Astrocyte (in vitro differentiated cells and primary cell): ENCODE results near the gene NPAS3. TPM values are rescaled to one million over a fixed set of nuclear protein-coding genes. Genes with fewer than 3 reads are reported as not detected.

Experiments used
- DNase-seq: peaks from one replicate; pipeline ENCODE4 v3.0.0-alpha.2; 2010; ENCODE audit warnings: low read depth
- FAIRE-seq: peaks from 2 replicates; lab custom pipeline; 2011; peaks lifted over from hg19 to GRCh38; lab: Jason Lieb, UNC
- H2AFZ ChIP-seq: 2 replicates; pipeline ENCODE4 v1.6.0; 2012; ENCODE audit warnings: low read depth, low read length, inconsistent platforms
- H3K27ac ChIP-seq: 2 replicates; pipeline ENCODE4 v1.5.1; 2011; ENCODE audit warnings: low read depth, low read length, inconsistent platforms
- H3K27me3 ChIP-seq: 2 replicates; pipeline ENCODE4 v1.6.0; 2011; ENCODE audit warnings: low read length, inconsistent platforms; ENCODE audit not compliant: insufficient read depth
- H3K36me3 ChIP-seq: 2 replicates; pipeline ENCODE4 v1.5.1; 2011; ENCODE audit warnings: low read length, inconsistent platforms; ENCODE audit not compliant: insufficient read depth
- H3K4me1 ChIP-seq: 2 replicates; pipeline ENCODE4 v1.5.1; 2011; ENCODE audit warnings: low read length, inconsistent platforms; ENCODE audit not compliant: insufficient read depth
- H3K4me2 ChIP-seq: 2 replicates; pipeline ENCODE4 v1.6.0; 2012; ENCODE audit warnings: low read length, inconsistent platforms
- H3K4me3 ChIP-seq: 2 replicates; pipeline ENCODE4 v1.5.1; 2011; ENCODE audit warnings: low read depth, mild to moderate bottlenecking, low read length, inconsistent platforms; ENCODE audit not compliant: insufficient read depth
- H3K79me2 ChIP-seq: 2 replicates; pipeline ENCODE4 v1.6.0; 2012; ENCODE audit warnings: mild to moderate bottlenecking, low read length, inconsistent platforms; ENCODE audit not compliant: insufficient read depth
- H3K9ac ChIP-seq: 2 replicates; pipeline ENCODE4 v1.6.0; 2012; ENCODE audit warnings: mild to moderate bottlenecking, low read length, inconsistent platforms
- H3K9me3 ChIP-seq: 2 replicates; pipeline ENCODE4 v1.5.1; 2012; ENCODE audit warnings: low read depth, mild to moderate bottlenecking, low read length, inconsistent platforms; ENCODE audit not compliant: insufficient read depth
- H4K20me1 ChIP-seq: 2 replicates; pipeline ENCODE4 v1.6.0; 2012; ENCODE audit warnings: low read length, inconsistent platforms; ENCODE audit not compliant: insufficient read depth
- H3K27ac Mint-ChIP-seq: one replicate; pipeline ENCODE4 v1.8.0; 2021; ENCODE audit warnings: mild to moderate bottlenecking, mixed read lengths; ENCODE audit not compliant: unreplicated experiment
- H3K27me3 Mint-ChIP-seq: one replicate; pipeline ENCODE4 v1.8.0; 2021; ENCODE audit warnings: low read depth, mixed read lengths; ENCODE audit not compliant: unreplicated experiment
- H3K36me3 Mint-ChIP-seq: one replicate; pipeline ENCODE4 v1.8.0; 2021; ENCODE audit warnings: low read depth, mixed read lengths; ENCODE audit not compliant: unreplicated experiment
- H3K4me1 Mint-ChIP-seq: one replicate; pipeline ENCODE4 v1.8.0; 2021; ENCODE audit warnings: low read depth, mixed read lengths; ENCODE audit not compliant: unreplicated experiment
- H3K4me3 Mint-ChIP-seq: one replicate; pipeline ENCODE4 v1.8.0; 2021; ENCODE audit warnings: mild to moderate bottlenecking, moderate library complexity, mixed read lengths; ENCODE audit not compliant: unreplicated experiment
- H3K9me3 Mint-ChIP-seq: one replicate; pipeline ENCODE4 v1.8.0; 2021; ENCODE audit warnings: mild to moderate bottlenecking, mixed read lengths; ENCODE audit not compliant: unreplicated experiment
- EZH2 ChIP-seq: IDR thresholded peaks from 2 replicates; pipeline ENCODE4 v1.6.1; 2012; ENCODE audit warnings: mild to moderate bottlenecking, low read length, inconsistent platforms; ENCODE audit not compliant: insufficient read depth
- total RNA-seq: library from RNA; stranded (reverse); gene quantifications from 2 replicates; pipeline ENCODE4 v1.2.1, GENCODE V29; 2021
- TF ChIP-seq, protein P1 (sequence below): IDR thresholded peaks from 2 replicates; pipeline ENCODE4 v1.5.1; 2011; ENCODE audit warnings: low read depth, mild to moderate bottlenecking, inconsistent platforms, low read length, moderate library complexity; ENCODE audit not compliant: insufficient read depth

NPAS3 gene
- total RNA-seq, 1 donor from 2014 or later = 2.6 TPM

DNA sequence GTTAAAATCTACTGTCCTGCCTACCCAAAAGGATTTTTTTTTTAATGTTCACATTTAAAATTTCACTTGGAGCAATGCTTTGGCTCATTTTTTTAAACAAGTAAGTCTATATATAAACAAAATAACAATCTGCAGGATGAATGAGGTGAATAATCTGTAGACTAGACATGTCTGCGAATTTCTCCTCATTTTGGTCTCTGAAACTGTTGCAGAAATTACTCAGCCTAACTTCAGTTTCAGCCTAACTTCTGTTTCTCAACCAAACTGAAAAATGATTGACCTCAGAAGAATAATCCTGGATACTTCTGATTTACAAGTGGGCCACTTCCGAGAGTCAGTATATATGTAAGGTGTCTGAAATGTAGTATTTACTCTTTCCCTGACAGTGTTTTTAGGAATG is 39.8 kb upstream of the NPAS3 start:
- peaks cover 3% of the 10 kb centered on the region for H3K4me1 ChIP-seq
- TF ChIP-seq EZH2 = no peak
- TF ChIP-seq, protein P1, sequence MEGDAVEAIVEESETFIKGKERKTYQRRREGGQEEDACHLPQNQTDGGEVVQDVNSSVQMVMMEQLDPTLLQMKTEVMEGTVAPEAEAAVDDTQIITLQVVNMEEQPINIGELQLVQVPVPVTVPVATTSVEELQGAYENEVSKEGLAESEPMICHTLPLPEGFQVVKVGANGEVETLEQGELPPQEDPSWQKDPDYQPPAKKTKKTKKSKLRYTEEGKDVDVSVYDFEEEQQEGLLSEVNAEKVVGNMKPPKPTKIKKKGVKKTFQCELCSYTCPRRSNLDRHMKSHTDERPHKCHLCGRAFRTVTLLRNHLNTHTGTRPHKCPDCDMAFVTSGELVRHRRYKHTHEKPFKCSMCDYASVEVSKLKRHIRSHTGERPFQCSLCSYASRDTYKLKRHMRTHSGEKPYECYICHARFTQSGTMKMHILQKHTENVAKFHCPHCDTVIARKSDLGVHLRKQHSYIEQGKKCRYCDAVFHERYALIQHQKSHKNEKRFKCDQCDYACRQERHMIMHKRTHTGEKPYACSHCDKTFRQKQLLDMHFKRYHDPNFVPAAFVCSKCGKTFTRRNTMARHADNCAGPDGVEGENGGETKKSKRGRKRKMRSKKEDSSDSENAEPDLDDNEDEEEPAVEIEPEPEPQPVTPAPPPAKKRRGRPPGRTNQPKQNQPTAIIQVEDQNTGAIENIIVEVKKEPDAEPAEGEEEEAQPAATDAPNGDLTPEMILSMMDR = no peak
- Mint-ChIP-seq H3K9me3 (no peaks in the 10 kb centered on the region), H3K27ac (no peak overlapping the region), H3K36me3 (no peaks in the 10 kb centered on the region), H3K4me3 (no peak overlapping the region), H3K27me3 (no peaks in the 10 kb centered on the region), H3K4me1 (peaks cover 4% of the 10 kb centered on the region)
- DNase-seq = no peak
- H3K4me2 ChIP-seq = no peak overlapping the region
- FAIRE-seq = no peak
- no peaks in the 10 kb centered on the region for H4K20me1 ChIP-seq
- H3K9ac ChIP-seq = no peak overlapping the region
- no peak overlapping the region for H3K27ac ChIP-seq
- H3K4me3 ChIP-seq = no peak overlapping the region
- no peaks in the 10 kb centered on the region for H3K79me2 ChIP-seq
- H3K9me3 ChIP-seq = no peaks in the 10 kb centered on the region
- H2AFZ ChIP-seq = no peak overlapping the region
- H3K27me3 ChIP-seq = no peaks in the 10 kb centered on the region
- H3K36me3 ChIP-seq = no peaks in the 10 kb centered on the region

GRCh38 chr14:32900547-32900946 is 38.1 kb upstream of the NPAS3 start:
- Histone ChIP-seq H3K9ac (no peak overlapping the region), H3K4me3 (no peak overlapping the region), H3K9me3 (no peaks in the 10 kb centered on the region), H3K27me3 (no peaks in the 10 kb centered on the region), H3K27ac (no peak overlapping the region), H3K4me1 (peaks cover 3% of the 10 kb centered on the region), H3K4me2 (no peak overlapping the region), H3K36me3 (no peaks in the 10 kb centered on the region), H4K20me1 (no peaks in the 10 kb centered on the region), H2AFZ (no peak overlapping the region), H3K79me2 (no peaks in the 10 kb centered on the region)
- FAIRE-seq = no peak
- peaks cover 4% of the 10 kb centered on the region for H3K4me1 Mint-ChIP-seq
- TF ChIP-seq EZH2 = no peak
- TF ChIP-seq, protein P1 = no peak
- no peak for DNase-seq
- no peaks in the 10 kb centered on the region for H3K27me3 Mint-ChIP-seq
- H3K4me3 Mint-ChIP-seq = no peak overlapping the region
- H3K36me3 Mint-ChIP-seq = no peaks in the 10 kb centered on the region
- H3K9me3 Mint-ChIP-seq = no peaks in the 10 kb centered on the region
- H3K27ac Mint-ChIP-seq = no peak overlapping the region

DNA sequence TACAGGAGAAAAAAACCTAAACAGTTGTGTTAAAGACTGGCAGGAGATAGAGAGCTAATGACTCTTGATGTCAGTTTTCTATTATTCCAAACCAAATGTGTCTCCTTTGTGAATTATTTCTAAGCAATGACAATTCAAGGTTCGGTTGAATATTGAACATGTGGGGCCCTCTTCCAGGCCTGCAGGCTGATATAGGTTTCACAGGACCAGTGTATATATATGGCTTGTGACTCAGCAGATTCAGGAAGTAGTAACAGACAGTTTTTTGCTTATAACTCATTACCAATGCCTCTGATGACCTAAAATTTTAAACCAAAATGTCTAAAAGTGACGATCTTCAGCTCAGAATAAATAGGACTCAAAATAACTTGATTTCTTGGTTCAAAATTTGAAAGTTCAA is 33.7 kb upstream of the NPAS3 start:
- Histone ChIP-seq H3K27ac (no peak overlapping the region), H4K20me1 (no peaks in the 10 kb centered on the region), H3K9ac (no peak overlapping the region), H3K36me3 (no peaks in the 10 kb centered on the region), H3K4me3 (no peak overlapping the region), H2AFZ (no peak overlapping the region), H3K4me2 (no peak overlapping the region), H3K4me1 (no peaks in the 10 kb centered on the region), H3K9me3 (no peaks in the 10 kb centered on the region), H3K27me3 (no peaks in the 10 kb centered on the region), H3K79me2 (no peaks in the 10 kb centered on the region)
- DNase-seq = no peak
- no peaks in the 10 kb centered on the region for H3K27me3 Mint-ChIP-seq
- no peak overlapping the region for H3K4me3 Mint-ChIP-seq
- FAIRE-seq = no peak
- H3K27ac Mint-ChIP-seq = no peak overlapping the region
- no peaks in the 10 kb centered on the region for H3K4me1 Mint-ChIP-seq
- no peaks in the 10 kb centered on the region for H3K9me3 Mint-ChIP-seq
- H3K36me3 Mint-ChIP-seq = no peaks in the 10 kb centered on the region
- TF ChIP-seq, protein P1 = no peak
- TF ChIP-seq EZH2 = no peak
